Measurements from ENCODE around the gene TREML4.

TREML4 gene

GRCh38 chr6:41228096-41228495, at the start of gene TREML4:
TREML4 (plus strand) TSS chr6:41228349; CDS start chr6:41228428, 79 bp downstream.
- Mint-ChIP-seq H3K9me3 (no peaks in the 10 kb centered on the region), H3K27ac (no peak within 1 kb of the TSS), H3K27me3 (ENCODE audit: low read depth, poor library complexity) (peaks cover 42% of the 10 kb centered on the region), H3K4me1 (peaks cover 31% of the 10 kb centered on the region), H3K4me3 (no peak within 1 kb of the TSS), H3K36me3 (ENCODE audit: low read depth) (no peaks in the 10 kb centered on the region)
- no peak for DNase-seq
- no peak for TF ChIP-seq CTCF (IDR thresholded peaks at IDR 0.05)

- no peak for DNase-seq
- peaks cover 23% of the 10 kb centered on the region for H3K27me3 Mint-ChIP-seq (ENCODE audit: low read depth, poor library complexity)
- no peak for TF ChIP-seq CTCF (IDR thresholded peaks at IDR 0.05)
- no peak overlapping the region for H3K27ac Mint-ChIP-seq
- H3K4me3 Mint-ChIP-seq, result no peak overlapping the region
- H3K36me3 Mint-ChIP-seq (ENCODE audit: low read depth), result no peaks in the 10 kb centered on the region
- peaks cover 9% of the 10 kb centered on the region for H3K4me1 Mint-ChIP-seq
- H3K9me3 Mint-ChIP-seq, result no peaks in the 10 kb centered on the region
Observed at GRCh38 chr6:41179163-41179562, 49.0 kb upstream of the TREML4 start.

- Mint-ChIP-seq H3K27me3 (ENCODE audit: low read depth, poor library complexity) (peaks cover 20% of the 10 kb centered on the region), H3K4me3 (no peak overlapping the region), H3K9me3 (no peaks in the 10 kb centered on the region), H3K27ac (no peak overlapping the region), H3K36me3 (ENCODE audit: low read depth) (no peaks in the 10 kb centered on the region), H3K4me1 (peaks cover 9% of the 10 kb centered on the region)
- TF ChIP-seq CTCF (IDR thresholded peaks at IDR 0.05), result no peak
- DNase-seq, result no peak
Observed at GRCh38 chr6:41181566-41181965, 46.6 kb upstream of the TREML4 start.

GRCh38 chr6:41182069-41183034, 45.8 kb upstream of the TREML4 start:
- Mint-ChIP-seq H3K27ac (no peak overlapping the region), H3K4me1 (peaks cover 9% of the 10 kb centered on the region), H3K27me3 (ENCODE audit: low read depth, poor library complexity) (peaks cover 23% of the 10 kb centered on the region), H3K4me3 (no peak overlapping the region), H3K9me3 (no peaks in the 10 kb centered on the region), H3K36me3 (ENCODE audit: low read depth) (no peaks in the 10 kb centered on the region)
- TF ChIP-seq CTCF (IDR thresholded peaks at IDR 0.05), result peak; percentile 50
- DNase-seq, result peak; percentile 23

- Mint-ChIP-seq H3K9me3 (peaks cover 6% of the 10 kb centered on the region), H3K4me1 (peaks cover 7% of the 10 kb centered on the region), H3K27ac (no peak overlapping the region), H3K36me3 (ENCODE audit: low read depth) (no peaks in the 10 kb centered on the region), H3K4me3 (no peak overlapping the region), H3K27me3 (ENCODE audit: low read depth, poor library complexity) (peaks cover 27% of the 10 kb centered on the region)
- no peak for DNase-seq
- no peak for TF ChIP-seq CTCF (IDR thresholded peaks at IDR 0.05)
Observed at GRCh38 chr6:41184761-41185160, 43.4 kb upstream of the TREML4 start.
